GM21786 (cell line): ENCODE data around the gene CRIM1.
A peak's percentile ranks its signal among the peaks of the same experiment; 100 is the strongest.

ENCODE experiments used
- ATAC-seq: cut with Tn5 transposase; IDR thresholded peaks from one replicate; pipeline ENCODE4 v1.9.1; 2021; ENCODE audit not compliant: unreplicated experiment

Gene CRIM1

DNA sequence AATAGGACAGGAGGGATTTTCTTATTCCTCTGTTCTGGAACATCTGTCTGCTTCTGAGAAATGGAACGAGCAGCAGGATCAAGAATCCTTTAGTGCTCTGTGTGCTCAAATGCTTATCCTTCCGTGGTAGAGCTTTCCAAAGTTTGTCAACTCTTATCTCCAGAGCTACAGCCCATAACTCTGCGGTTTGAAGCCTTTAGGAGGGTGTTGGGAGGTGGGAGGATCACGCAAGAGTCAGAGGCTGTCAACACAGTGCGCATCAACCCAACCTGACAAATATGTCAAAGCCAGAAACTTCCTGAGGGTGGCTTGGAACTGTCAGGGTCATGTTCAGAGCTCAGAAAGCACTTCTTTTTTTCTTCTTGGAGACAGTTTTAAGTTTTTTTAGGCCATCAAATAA, 95.9 kb downstream of the CRIM1 start:
- no peak for ATAC-seq

- no peak for ATAC-seq
These were observed 96.7 kb downstream of the CRIM1 start for GRCh38 chr2:36452260-36452659.

DNA sequence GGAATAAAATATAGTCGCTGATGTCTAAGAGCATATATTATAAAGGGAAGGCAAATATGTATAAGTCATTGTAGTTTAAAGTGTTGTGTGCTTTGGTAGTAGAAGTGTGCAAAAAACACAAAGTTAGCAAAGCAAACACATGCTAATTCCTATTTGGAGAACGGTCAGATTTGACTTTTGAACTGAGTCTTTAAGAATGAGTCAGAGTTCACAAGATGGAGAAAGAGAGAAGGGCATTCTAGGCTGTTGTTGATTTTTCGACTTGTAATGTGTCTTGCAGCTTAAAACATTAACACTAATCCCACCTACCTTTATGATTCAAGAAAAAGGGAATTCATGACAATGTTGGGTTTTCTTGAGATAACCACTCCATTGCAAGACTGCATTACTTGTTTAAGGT, 98.1 kb downstream of the CRIM1 start:
- no peak for ATAC-seq

- ATAC-seq, result no peak
These were observed 99.4 kb downstream of the CRIM1 start for GRCh38 chr2:36455011-36455410.

GRCh38 chr2:36455788-36456187, 100.2 kb downstream of the CRIM1 start:
- ATAC-seq, result no peak

DNA sequence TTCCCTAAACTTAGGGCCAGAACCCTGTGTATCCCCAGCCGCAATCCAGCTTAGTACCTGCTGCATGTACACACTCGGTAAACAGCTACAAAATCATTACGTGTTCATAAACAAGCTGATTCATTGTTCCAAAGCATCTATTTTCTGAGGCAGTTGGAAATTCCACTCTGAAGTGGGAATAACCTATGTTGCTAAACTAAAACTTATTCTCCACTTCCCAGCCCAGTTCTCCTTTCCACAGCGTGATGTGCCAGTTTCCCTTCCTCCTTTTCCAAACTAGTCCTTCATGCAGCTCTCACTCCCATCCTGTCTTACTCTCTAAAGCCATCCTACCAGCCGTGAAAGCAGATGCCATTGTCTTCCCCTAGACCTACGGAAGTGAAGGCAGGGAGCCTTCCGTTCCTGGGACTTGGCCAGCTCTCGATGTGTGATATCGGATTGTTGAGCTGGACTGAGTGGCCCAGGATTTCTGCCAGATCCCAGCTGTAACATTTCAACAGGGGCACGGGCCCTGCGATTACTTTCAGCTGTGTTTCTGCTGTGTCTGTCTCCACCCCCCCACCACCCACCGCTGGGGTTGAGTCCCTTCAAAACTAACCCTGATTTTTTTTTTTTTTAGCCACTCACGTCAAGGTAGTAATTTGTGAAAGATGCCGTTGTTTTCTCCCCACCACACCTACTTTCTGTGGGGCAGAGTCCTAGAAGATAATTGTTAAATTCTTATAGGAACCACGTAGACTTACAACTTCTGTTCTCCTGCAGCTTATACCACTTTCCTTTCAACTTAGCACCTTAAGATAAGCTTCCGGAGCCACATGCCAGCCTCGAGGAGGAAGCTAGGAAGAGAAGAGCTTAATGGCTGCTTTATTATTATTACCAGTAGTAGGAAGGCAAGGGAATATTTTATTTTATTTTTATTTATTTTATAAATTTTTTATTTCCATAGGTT, 100.9 kb downstream of the CRIM1 start:
- ATAC-seq, result no peak

DNA sequence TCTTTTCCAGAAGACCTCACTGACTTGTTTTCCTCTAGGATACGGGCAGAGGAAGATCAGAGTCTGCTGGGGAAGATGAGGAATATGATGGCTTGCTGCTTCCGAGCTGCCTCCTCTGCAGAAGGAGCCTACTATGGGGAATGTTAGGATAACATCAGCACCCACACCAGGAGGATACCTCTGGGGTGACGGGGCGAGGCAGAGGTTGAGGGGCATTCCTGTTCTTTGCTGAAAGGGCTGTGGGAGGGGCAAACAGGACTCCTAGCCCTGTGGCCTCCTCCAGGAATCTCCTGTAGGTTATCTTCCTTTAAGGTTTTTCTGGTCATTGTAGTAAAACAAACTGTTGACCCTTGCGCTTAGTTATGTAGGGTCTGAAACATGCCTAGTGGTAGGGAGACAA, 102.5 kb downstream of the CRIM1 start:
- ATAC-seq, result no peak

DNA sequence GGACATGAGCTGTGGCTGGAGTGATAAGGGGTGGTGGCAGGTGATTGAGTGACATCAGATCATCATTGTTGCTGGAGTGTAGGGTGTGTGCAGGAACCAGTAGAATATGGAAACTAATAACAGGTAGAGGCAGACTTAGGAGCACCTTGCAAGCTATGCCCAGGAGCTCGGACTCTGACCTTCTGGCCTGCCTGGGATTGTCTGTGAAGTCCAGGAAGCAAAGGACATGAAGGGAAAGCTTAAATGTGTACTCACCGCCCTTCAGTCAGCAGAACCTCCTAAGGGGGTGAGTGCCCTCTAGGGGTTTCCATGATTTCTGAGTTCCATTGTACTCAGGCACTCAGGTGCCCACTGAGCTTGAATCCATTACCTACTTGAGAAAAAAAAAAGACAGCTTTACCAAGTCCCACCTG, 104.2 kb downstream of the CRIM1 start:
- ATAC-seq, result no peak

DNA sequence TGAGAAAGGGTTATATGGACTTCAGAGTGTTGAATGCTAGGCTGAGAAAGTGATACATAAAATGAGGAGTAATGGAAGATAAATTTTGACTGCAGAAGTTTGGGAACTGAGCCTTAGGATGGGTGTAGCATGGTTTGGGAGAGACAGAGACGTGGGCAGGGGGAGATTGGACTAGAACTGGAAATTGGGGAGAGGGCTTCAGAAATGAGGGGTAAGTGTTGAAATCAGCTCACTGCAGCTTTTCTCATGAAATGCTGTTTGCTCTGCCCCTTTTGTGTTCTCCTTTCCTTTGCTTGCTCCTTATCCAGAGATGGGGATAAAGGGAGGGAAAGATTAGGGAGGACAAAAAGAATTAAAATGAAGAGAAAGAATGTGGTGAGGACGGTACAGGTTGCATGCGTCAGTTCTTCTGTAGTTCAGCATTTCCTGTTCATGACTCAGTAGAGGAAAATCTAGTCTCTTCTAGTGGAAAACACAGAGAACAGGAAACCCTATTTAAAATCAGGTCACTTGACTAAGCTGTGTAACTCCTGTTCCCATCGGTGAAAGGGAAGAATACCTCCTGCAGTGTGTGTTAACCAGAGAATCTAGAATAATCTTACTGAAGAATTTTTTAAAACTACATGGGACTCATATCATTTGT, 105.6 kb downstream of the CRIM1 start:
- ATAC-seq, result peak; percentile 75

DNA sequence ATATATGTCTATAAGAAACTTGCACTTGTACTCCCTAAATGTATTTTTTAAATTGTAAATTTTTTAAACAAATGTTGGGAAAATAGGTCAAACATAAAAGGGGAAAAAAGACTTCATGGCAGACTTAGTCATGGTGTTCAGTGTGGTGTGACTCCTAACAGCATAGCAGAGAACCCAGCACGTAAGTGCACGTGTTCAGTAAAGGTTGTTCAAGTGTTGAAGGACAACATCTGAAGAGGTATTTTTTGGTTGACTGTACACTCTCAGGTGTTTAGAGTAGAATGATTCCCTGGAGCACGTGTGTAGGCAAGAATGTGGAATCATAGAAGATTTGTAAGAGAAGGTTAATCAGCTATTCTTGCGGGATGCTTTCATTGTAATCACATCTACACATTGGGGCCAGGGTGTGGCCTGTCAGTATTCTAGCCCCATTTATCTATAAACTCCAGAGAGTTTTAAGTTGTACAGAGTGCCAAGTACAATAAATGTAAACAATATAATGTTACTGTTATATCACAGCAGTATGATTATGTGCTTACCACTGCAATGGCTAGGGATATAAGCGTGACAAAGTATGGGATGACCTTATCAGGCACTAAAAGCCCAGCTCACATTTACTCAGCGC, 106.8 kb downstream of the CRIM1 start:
- no peak for ATAC-seq

DNA sequence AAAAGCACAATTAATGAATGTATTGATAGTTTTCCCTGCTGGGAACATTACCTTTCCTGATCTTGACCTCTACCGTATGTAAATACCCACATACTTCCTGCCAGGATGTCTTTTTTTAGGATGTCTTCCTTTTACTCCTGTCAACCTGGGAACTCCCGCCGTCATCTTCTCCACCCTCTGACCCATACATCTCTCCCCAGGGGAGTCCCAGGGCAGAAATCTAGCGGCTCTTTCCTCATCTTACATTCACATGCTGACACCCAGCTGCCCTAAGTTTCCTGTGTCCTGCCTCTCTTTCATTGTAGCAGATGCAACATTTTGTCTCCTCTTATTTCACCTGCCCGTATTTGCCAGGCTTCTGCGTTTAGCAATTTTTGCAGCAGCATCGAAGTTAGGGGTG, 107.8 kb downstream of the CRIM1 start:
- no peak for ATAC-seq

DNA sequence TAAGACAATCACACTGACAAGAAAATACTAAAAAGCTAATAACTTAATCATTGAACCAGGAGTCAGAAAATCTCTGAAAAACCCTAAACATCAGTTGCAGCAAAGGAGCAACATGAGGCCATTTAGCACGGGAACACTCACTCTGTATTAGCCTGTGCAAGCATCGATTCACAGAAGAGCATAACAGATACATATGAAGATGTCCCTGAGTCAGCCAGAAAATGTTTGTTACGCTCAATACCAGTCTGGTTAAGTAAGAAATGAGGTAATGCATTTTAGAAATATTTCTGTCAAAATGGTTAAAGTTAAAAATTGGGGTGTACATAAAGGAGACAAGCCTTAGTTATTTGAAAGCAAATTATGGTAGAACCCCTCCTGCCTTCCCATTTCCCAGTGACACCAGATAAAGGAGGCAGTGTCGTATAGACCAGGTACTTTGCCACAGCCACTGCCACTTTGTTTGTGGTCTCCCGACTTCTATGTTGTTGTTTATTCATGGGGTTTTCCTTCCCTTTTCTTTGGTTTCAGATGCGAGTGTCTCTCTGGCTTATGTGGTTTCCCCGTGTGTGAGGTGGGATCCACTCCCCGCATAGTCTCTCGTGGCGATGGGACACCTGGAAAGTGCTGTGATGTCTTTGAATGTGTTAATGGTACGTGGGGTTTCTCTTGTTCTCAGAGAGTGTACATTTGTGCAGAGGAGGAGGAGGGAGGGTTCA, 108.6 kb downstream of the CRIM1 start:
- ATAC-seq, result no peak

- ATAC-seq, result no peak
These were observed 110.6 kb downstream of the CRIM1 start for GRCh38 chr2:36466135-36466534.

DNA sequence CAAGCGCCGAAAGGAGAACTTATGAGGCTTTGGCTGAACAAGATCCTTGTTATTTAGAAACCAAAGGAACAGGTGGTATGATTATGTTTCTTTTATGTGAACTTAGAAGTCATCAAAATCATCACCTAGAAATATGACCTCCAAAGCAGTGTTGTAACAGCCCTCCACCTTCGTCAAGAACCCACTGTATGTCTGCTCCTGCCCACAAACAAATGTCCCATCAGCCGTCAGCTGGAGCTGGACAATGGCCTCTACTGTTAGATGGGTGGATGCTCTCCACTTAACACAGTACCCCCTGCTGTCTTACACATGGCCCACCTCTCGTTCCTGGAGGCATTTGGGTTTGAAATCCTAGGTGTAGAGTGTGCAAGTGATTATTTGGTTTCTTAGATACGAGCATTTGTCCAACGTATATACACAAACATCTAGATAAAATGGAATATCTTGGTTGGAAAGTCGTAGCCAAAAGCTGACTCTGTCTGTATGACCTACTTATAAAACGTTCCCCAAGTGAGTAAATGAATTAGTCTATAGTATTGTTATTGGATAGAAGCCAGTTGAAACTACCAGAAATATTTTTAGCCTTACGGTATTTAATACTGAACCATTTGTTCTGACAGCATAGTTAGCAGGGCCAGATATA, 113.0 kb downstream of the CRIM1 start:
- no peak for ATAC-seq

GRCh38 chr2:36469106-36469477, 113.5 kb downstream of the CRIM1 start:
- ATAC-seq, result no peak

GRCh38 chr2:36469710-36470109, 114.1 kb downstream of the CRIM1 start:
- no peak for ATAC-seq

- ATAC-seq, result no peak
These were observed 117.7 kb downstream of the CRIM1 start for GRCh38 chr2:36473230-36473629.

DNA sequence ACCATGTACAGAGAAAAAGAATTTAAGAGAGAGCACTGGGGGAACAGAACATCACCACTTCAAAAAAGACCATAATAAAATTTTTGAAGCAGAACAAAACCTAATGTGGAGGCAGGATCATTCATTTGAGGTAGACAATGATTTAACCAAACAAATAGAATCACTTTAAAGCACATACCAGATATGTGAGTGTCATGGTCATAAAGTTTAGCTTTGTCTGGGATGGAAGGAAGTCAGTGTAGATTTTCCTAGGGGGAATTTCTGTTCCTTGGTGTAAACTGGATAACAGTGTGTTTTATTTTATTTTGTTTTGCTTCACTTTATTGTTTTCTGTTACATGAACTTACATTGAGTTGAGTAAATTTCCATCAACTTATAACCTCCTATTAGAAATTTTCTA, 120.8 kb downstream of the CRIM1 start:
- ATAC-seq, result no peak

DNA sequence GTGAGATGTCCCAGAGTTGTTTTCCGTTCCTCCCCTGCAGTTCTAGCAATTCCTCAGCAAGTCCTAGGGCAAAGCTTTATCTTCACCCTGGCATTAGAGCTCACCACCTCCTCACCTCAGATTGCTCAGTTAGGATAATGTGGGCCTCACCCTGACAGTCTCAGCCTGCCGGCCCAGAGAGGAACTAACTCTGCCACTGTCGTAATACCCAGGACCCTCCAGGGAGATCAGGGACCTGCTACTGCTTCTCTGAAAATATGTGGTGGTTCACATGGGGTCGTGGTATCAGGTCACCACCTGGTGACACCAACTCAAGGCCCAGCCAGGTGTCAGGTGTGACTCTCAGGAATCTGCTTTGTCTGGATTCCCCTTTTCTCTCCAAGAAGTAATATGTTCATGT, 121.7 kb downstream of the CRIM1 start:
- ATAC-seq, result no peak

GRCh38 chr2:36477746-36478145, 122.2 kb downstream of the CRIM1 start:
- no peak for ATAC-seq

- ATAC-seq, result no peak
These were observed 122.8 kb downstream of the CRIM1 start for GRCh38 chr2:36478332-36478738.
